A673 (cell line): Measurements from ENCODE around the gene NOC4L.

Experiments
- CTCF ChIP-seq: fragments of 300-800, 200-600 bp; sonication (generic); conservative IDR thresholded peaks from 2 replicates; pipeline ENCODE4 v1.5.1; 2017; ENCODE audit warnings: low read depth, mild to moderate bottlenecking, antibody characterized with exemption, low read length, moderate library complexity, mixed read lengths
- EZH2 ChIP-seq: fragments of 200-600 bp; sonication (generic); IDR thresholded peaks from 2 replicates; pipeline ENCODE4 v1.6.1; 2017; ENCODE audit warnings: borderline replicate concordance, low read depth, mild to moderate bottlenecking, mixed read lengths, antibody characterized with exemption, low read length; ENCODE audit not compliant: poor library complexity, severe bottlenecking

GRCh38 chr12:132139912-132140311, 4.3 kb upstream of the NOC4L start:
- TF ChIP-seq CTCF = no peak
- TF ChIP-seq EZH2 = no peak
